DOHH2 (cell line): ENCODE results near the gene MAST2.

Experiments used
- H3F3A ChIP-seq: fragments of 200-600 bp; sonication (generic), shearing (Covaris generic); 2 replicates; pipeline ENCODE4 v1.6.0; 2016; ENCODE audit warnings: antibody characterized with exemption, mild to moderate bottlenecking; ENCODE audit not compliant: control insufficient read depth, insufficient read depth
- H3K27ac ChIP-seq: fragments of 200-600 bp; sonication (generic); 2 replicates; pipeline ENCODE4 v1.5.1; 2014; ENCODE audit warnings: low read depth, mild to moderate bottlenecking, low read length, moderate library complexity
- H3K27me3 ChIP-seq: fragments of 200-600 bp; sonication (generic); 2 replicates; pipeline ENCODE4 v1.6.1; 2014; ENCODE audit warnings: mild to moderate bottlenecking, low read length, mixed read lengths; ENCODE audit not compliant: control insufficient read depth
- H3K36me3 ChIP-seq: fragments of 200-600 bp; sonication (generic); 2 replicates; pipeline ENCODE4 v1.6.1; 2014; ENCODE audit warnings: mild to moderate bottlenecking, low read length, moderate library complexity, mixed read lengths; ENCODE audit not compliant: control insufficient read depth
- H3K4me1 ChIP-seq: fragments of 200-600 bp; sonication (generic); 2 replicates; pipeline ENCODE4 v1.6.1; 2014; ENCODE audit warnings: mild to moderate bottlenecking, low read length, mixed read lengths; ENCODE audit not compliant: control insufficient read depth
- H3K4me2 ChIP-seq: fragments of 200-600 bp; sonication (generic); 2 replicates; pipeline ENCODE4 v1.6.0; 2014; ENCODE audit warnings: mild to moderate bottlenecking, low read length, moderate library complexity
- H3K4me3 ChIP-seq: fragments of 200-600 bp; sonication (generic); 2 replicates; pipeline ENCODE4 v1.5.1; 2014; ENCODE audit warnings: mild to moderate bottlenecking, low read length, mixed read lengths
- H3K79me2 ChIP-seq: fragments of 200-600 bp; sonication (generic); 2 replicates; pipeline ENCODE4 v1.6.1; 2014; ENCODE audit warnings: mild to moderate bottlenecking, low read length, mixed read lengths; ENCODE audit not compliant: control insufficient read depth
- H3K9me2 ChIP-seq: fragments of 200-600 bp; sonication (generic); replicated peaks from 2 replicates; pipeline ENCODE4 v1.6.1; 2014; ENCODE audit warnings: mild to moderate bottlenecking, low read length, mixed read lengths; ENCODE audit not compliant: control insufficient read depth
- H3K9me3 ChIP-seq: fragments of 200-600 bp; sonication (generic); 2 replicates; pipeline ENCODE4 v1.6.1; 2014; ENCODE audit warnings: antibody characterized with exemption, low read length, mixed read lengths; ENCODE audit not compliant: control insufficient read depth, insufficient read depth
- H4K20me1 ChIP-seq: fragments of 200-600 bp; sonication (generic); 2 replicates; pipeline ENCODE4 v1.6.0; 2014; ENCODE audit warnings: low read depth, mild to moderate bottlenecking, antibody characterized with exemption, low read length, moderate library complexity; ENCODE audit not compliant: control insufficient read depth, insufficient read depth
- EZH2phosphoT487 ChIP-seq: fragments of 200-600 bp; sonication (generic); IDR thresholded peaks from 2 replicates; pipeline ENCODE4 v1.6.1; 2017; ENCODE audit warnings: borderline replicate concordance, mild to moderate bottlenecking, antibody characterized with exemption, low read length, moderate library complexity, mixed read lengths
- TF ChIP-seq, protein P1 (sequence below): fragments of 200-600 bp; sonication (generic); IDR thresholded peaks from one replicate; pipeline ENCODE4 v1.5.1; 2014; ENCODE audit warnings: antibody characterized with exemption, mild to moderate bottlenecking, low read depth, low read length; ENCODE audit not compliant: poor library complexity, severe bottlenecking

Gene MAST2

GRCh38 chr1:45968941-45969666 is 165.7 kb downstream of the MAST2 start:
- Histone ChIP-seq H3K4me1 (peaks cover 11% of the 10 kb centered on the region), H3K27me3 (no peaks in the 10 kb centered on the region), H3F3A (no peaks in the 10 kb centered on the region), H3K4me3 (no peak overlapping the region), H3K9me3 (no peaks in the 10 kb centered on the region), H3K79me2 (peaks cover 42% of the 10 kb centered on the region), H3K9me2 (no peaks in the 10 kb centered on the region), H3K36me3 (peaks cover 60% of the 10 kb centered on the region), H3K4me2 (no peak overlapping the region), H3K27ac (no peak overlapping the region), H4K20me1 (0 out of 2 replicates have a peak, but pooled peaks cover 3% of the 10 kb centered on the region)
- no peak for TF ChIP-seq EZH2phosphoT487
- TF ChIP-seq, protein P1, sequence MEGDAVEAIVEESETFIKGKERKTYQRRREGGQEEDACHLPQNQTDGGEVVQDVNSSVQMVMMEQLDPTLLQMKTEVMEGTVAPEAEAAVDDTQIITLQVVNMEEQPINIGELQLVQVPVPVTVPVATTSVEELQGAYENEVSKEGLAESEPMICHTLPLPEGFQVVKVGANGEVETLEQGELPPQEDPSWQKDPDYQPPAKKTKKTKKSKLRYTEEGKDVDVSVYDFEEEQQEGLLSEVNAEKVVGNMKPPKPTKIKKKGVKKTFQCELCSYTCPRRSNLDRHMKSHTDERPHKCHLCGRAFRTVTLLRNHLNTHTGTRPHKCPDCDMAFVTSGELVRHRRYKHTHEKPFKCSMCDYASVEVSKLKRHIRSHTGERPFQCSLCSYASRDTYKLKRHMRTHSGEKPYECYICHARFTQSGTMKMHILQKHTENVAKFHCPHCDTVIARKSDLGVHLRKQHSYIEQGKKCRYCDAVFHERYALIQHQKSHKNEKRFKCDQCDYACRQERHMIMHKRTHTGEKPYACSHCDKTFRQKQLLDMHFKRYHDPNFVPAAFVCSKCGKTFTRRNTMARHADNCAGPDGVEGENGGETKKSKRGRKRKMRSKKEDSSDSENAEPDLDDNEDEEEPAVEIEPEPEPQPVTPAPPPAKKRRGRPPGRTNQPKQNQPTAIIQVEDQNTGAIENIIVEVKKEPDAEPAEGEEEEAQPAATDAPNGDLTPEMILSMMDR, result no peak

GRCh38 chr1:45969866-45970265 is 166.5 kb downstream of the MAST2 start:
- no peak overlapping the region for H3K4me2 ChIP-seq
- no peaks in the 10 kb centered on the region for H3K9me2 ChIP-seq
- H3K79me2 ChIP-seq, result peaks cover 44% of the 10 kb centered on the region
- TF ChIP-seq EZH2phosphoT487, result no peak
- TF ChIP-seq, protein P1, result no peak
- no peak overlapping the region for H3K4me3 ChIP-seq
- H3K4me1 ChIP-seq, result peaks cover 18% of the 10 kb centered on the region
- no peak overlapping the region for H3K27ac ChIP-seq
- no peaks in the 10 kb centered on the region for H3K27me3 ChIP-seq
- peaks cover 63% of the 10 kb centered on the region for H3K36me3 ChIP-seq
- H4K20me1 ChIP-seq, result 0 out of 2 replicates have a peak, but pooled peaks cover 3% of the 10 kb centered on the region
- H3K9me3 ChIP-seq, result no peaks in the 10 kb centered on the region
- no peaks in the 10 kb centered on the region for H3F3A ChIP-seq

GRCh38 chr1:45971335-45971734 is 167.9 kb downstream of the MAST2 start:
- H3K4me1 ChIP-seq, result peaks cover 28% of the 10 kb centered on the region
- no peak overlapping the region for H3K27ac ChIP-seq
- H3K9me3 ChIP-seq, result no peaks in the 10 kb centered on the region
- H3K36me3 ChIP-seq, result peaks cover 62% of the 10 kb centered on the region
- TF ChIP-seq, protein P1, result no peak
- TF ChIP-seq EZH2phosphoT487, result no peak
- H3K79me2 ChIP-seq, result peaks cover 37% of the 10 kb centered on the region
- no peak overlapping the region for H3K4me2 ChIP-seq
- H3K9me2 ChIP-seq, result no peaks in the 10 kb centered on the region
- no peaks in the 10 kb centered on the region for H3F3A ChIP-seq
- H3K4me3 ChIP-seq, result no peak overlapping the region
- H3K27me3 ChIP-seq, result no peaks in the 10 kb centered on the region
- 0 out of 2 replicates have a peak, but pooled peaks cover 3% of the 10 kb centered on the region for H4K20me1 ChIP-seq
